HG03354 (cell line): Measurements from ENCODE around the gene ALS2CL.
"Not testable (repeated sequence)": the region's sequence is repeated elsewhere in the genome, so short reads cannot be mapped to it uniquely, and the experiment has no call there.

Source experiments
- ATAC-seq: cut with Tn5 transposase; IDR thresholded peaks from one replicate; pipeline ENCODE4 v1.9.1; 2021; ENCODE audit warnings: mild to moderate bottlenecking; ENCODE audit not compliant: unreplicated experiment, poor library complexity, severe bottlenecking

ALS2CL gene

GRCh38 chr3:46693038-46693891, at the start of gene ALS2CL:
TSS of gene ALS2CL (minus strand) at chr3:46693679. CDS start at chr3:46689440, 4,239 bp downstream.
- no peak for ATAC-seq

- ATAC-seq = no peak
Observed at GRCh38 chr3:46742992-46743585, 49.6 kb upstream of the ALS2CL start.

GRCh38 chr3:46739565-46739964, 46.1 kb upstream of the ALS2CL start:
- ATAC-seq = not testable (repeated sequence)

- ATAC-seq = no peak
Observed at GRCh38 chr3:46737329-46737731, 43.9 kb upstream of the ALS2CL start.

- ATAC-seq = no peak
Observed at GRCh38 chr3:46736006-46736872, 42.8 kb upstream of the ALS2CL start.

- ATAC-seq = no peak
Observed at GRCh38 chr3:46734773-46735172, 41.3 kb upstream of the ALS2CL start.

- no peak for ATAC-seq
Observed at GRCh38 chr3:46733026-46733800, 39.7 kb upstream of the ALS2CL start.

GRCh38 chr3:46731795-46732194, 38.3 kb upstream of the ALS2CL start:
- ATAC-seq = no peak

- no peak for ATAC-seq
Observed at GRCh38 chr3:46730819-46731218, 37.3 kb upstream of the ALS2CL start.

- no peak for ATAC-seq
Observed at GRCh38 chr3:46729038-46729437, 35.6 kb upstream of the ALS2CL start.

- ATAC-seq = no peak
Observed at GRCh38 chr3:46725621-46726314, 32.3 kb upstream of the ALS2CL start.

GRCh38 chr3:46724424-46724823, 30.9 kb upstream of the ALS2CL start:
- ATAC-seq = no peak

GRCh38 chr3:46722443-46722842, 29.0 kb upstream of the ALS2CL start:
- ATAC-seq = no peak

- no peak for ATAC-seq
Observed at GRCh38 chr3:46721009-46721408, 27.5 kb upstream of the ALS2CL start.

GRCh38 chr3:46719735-46720271, 26.3 kb upstream of the ALS2CL start:
- no peak for ATAC-seq

- no peak for ATAC-seq
Observed at GRCh38 chr3:46719044-46719565, 25.6 kb upstream of the ALS2CL start.

GRCh38 chr3:46717447-46718231, 24.2 kb upstream of the ALS2CL start, which contains the start of gene PRSS50:
TSS of gene PRSS50 (minus strand) at chr3:46717869. CDS start at chr3:46717824, 45 bp downstream.
- ATAC-seq = no peak
